ENCODE measurements around the gene PSORS1C1.

DNA sequence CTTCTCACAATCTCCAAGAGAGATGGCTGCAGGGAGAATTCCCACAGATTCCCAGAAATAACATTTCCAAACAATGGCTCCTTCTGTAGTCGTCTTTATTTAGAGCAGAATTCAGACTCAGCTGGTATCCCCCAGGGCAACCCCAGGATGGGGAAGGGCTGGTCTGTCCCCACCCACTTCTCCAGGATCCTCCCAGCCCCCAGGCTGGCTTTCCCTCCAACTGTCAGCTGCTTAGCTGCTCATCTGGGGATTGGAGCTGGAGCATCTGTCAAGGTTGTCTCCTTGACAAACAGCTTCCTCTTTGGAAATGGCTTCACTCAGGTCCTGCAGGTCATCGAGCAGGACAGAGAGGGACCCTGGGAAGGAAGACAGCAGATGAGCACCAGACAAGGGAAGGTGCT is 27.8 kb downstream of the PSORS1C1 start:
- TF ChIP-seq, protein P1, sequence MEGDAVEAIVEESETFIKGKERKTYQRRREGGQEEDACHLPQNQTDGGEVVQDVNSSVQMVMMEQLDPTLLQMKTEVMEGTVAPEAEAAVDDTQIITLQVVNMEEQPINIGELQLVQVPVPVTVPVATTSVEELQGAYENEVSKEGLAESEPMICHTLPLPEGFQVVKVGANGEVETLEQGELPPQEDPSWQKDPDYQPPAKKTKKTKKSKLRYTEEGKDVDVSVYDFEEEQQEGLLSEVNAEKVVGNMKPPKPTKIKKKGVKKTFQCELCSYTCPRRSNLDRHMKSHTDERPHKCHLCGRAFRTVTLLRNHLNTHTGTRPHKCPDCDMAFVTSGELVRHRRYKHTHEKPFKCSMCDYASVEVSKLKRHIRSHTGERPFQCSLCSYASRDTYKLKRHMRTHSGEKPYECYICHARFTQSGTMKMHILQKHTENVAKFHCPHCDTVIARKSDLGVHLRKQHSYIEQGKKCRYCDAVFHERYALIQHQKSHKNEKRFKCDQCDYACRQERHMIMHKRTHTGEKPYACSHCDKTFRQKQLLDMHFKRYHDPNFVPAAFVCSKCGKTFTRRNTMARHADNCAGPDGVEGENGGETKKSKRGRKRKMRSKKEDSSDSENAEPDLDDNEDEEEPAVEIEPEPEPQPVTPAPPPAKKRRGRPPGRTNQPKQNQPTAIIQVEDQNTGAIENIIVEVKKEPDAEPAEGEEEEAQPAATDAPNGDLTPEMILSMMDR (IDR thresholded peaks at IDR 0.05) = no peak
- no peak for TF ChIP-seq POLR2A (IDR thresholded peaks at IDR 0.05)
